H1 (cell line): Measurements from ENCODE around the gene GP5. TPM values are rescaled to one million over a fixed set of nuclear protein-coding genes. Genes with fewer than 3 reads are reported as not detected.

Experiments used
- CTCF ChIA-PET: fragments of 300-600 bp; sonication (Branson Sonifier 250); formaldehyde crosslinking; loops from one replicate; lab custom pipeline; 2021; ENCODE audit not compliant: partially characterized antibody; lab: Charles Lee
- POLR2A ChIA-PET: fragments of 300-600 bp; sonication (Branson Sonifier 250); formaldehyde crosslinking; loops from one replicate; lab custom pipeline; 2021; ENCODE audit warnings: inconsistent platforms; ENCODE audit not compliant: partially characterized antibody; lab: Charles Lee
- DNase-seq, 2 experiments: peaks; one replicate each; pipeline versions ENCODE4 v3.0.0 to v3.0.0-alpha.2; 2010 to 2022; ENCODE audit warnings: low spot score in 2 of 2, low read depth in 1 of 2, mixed read lengths in 1 of 2
- FAIRE-seq: peaks from 2 replicates; lab custom pipeline; 2011; peaks lifted over from hg19 to GRCh38; lab: Jason Lieb, UNC
- H2AFZ ChIP-seq: 2 replicates; pipeline ENCODE4 v1.8.1; 2012; ENCODE audit warnings: low read length, inconsistent platforms
- H2AK5ac ChIP-seq: 2 replicates; pipeline ENCODE4 v1.6.1; 2013; ENCODE audit warnings: low read depth, low read length
- H2BK120ac ChIP-seq: replicated peaks from 2 replicates; pipeline ENCODE3; 2013; ENCODE audit warnings: low read depth, low read length, inconsistent platforms
- H2BK12ac ChIP-seq: 2 replicates; pipeline ENCODE4 v1.6.1; 2013; ENCODE audit warnings: low read depth, low read length
- H2BK15ac ChIP-seq: 2 replicates; pipeline ENCODE4 v1.6.1; 2013; ENCODE audit warnings: low read length
- H2BK20ac ChIP-seq: 2 replicates; pipeline ENCODE4 v1.6.1; 2013; ENCODE audit warnings: low read length
- H2BK5ac ChIP-seq: 2 replicates; pipeline ENCODE4 v1.6.1; 2013; ENCODE audit warnings: low read depth, low read length
- H3K14ac ChIP-seq: 2 replicates; pipeline ENCODE4 v1.6.1; 2013; ENCODE audit warnings: inconsistent platforms; ENCODE audit not compliant: insufficient read length
- H3K18ac ChIP-seq: 2 replicates; pipeline ENCODE4 v1.6.1; 2013; ENCODE audit warnings: low read length; ENCODE audit errors: extremely low read depth
- H3K23ac ChIP-seq: 2 replicates; pipeline ENCODE4 v1.6.1; 2013; ENCODE audit warnings: inconsistent platforms; ENCODE audit not compliant: insufficient read length
- H3K23me2 ChIP-seq: 2 replicates; pipeline ENCODE4 v1.6.1; 2013; ENCODE audit warnings: low read depth, low read length
- H3K27ac ChIP-seq: 2 replicates; pipeline ENCODE4 v1.6.1; 2011; ENCODE audit warnings: low read depth, low read length, inconsistent platforms
- H3K27me3 ChIP-seq, 4 experiments: replicated peaks in 1 of 4; 1 replicate in 1 of 4; 2 replicates in 3 of 4; pipeline versions ENCODE4 v1.6.1 to v1.8.1; 2011 to 2013; ENCODE audit warnings: low read length in 3 of 4, mild to moderate bottlenecking in 3 of 4, inconsistent platforms in 2 of 4, mixed read lengths in 2 of 4, moderate library complexity in 1 of 4; ENCODE audit not compliant: control insufficient read depth in 3 of 4, insufficient read depth in 3 of 4; ENCODE audit errors: extremely low read depth in 1 of 4
- H3K36me3 ChIP-seq, 4 experiments: 2 replicates each; pipeline versions ENCODE4 v1.6.1 to v1.8.1; 2011 to 2013; ENCODE audit warnings: mild to moderate bottlenecking in 4 of 4, low read length in 3 of 4, moderate library complexity in 2 of 4, control low read depth in 1 of 4, inconsistent platforms in 1 of 4; ENCODE audit not compliant: insufficient read depth in 4 of 4, control insufficient read depth in 2 of 4
- H3K4ac ChIP-seq: replicated peaks from 2 replicates; pipeline ENCODE3; 2013; ENCODE audit warnings: low read length, low read depth, mixed read lengths, inconsistent platforms; ENCODE audit not compliant: insufficient read length
- H3K4me1 ChIP-seq, 4 experiments: replicated peaks in 1 of 4; 1 replicate in 1 of 4; 2 replicates in 3 of 4; pipeline versions ENCODE4 v1.6.1 to v1.8.1; 2011 to 2013; ENCODE audit warnings: low read length in 3 of 4, inconsistent platforms in 2 of 4, mixed read lengths in 1 of 4; ENCODE audit not compliant: insufficient read depth in 4 of 4, control insufficient read depth in 3 of 4
- H3K4me2 ChIP-seq, 2 experiments: 2 replicates each; pipeline versions ENCODE4 v1.6.1 to v1.8.1; 2011 to 2013; ENCODE audit warnings: low read depth in 2 of 2, low read length in 2 of 2, control low read depth in 1 of 2, inconsistent platforms in 1 of 2, mild to moderate bottlenecking in 1 of 2; ENCODE audit not compliant: insufficient read depth in 1 of 2
- H3K4me3 ChIP-seq, 4 experiments: fragments of 200-600, 300-600 bp in 1 of 4; sonication (generic), shearing (Covaris generic), sonication (Bioruptor Twin) in 1 of 4; 2 replicates each; pipeline versions ENCODE4 v1.5.1 to v1.8.1; 2011 to 2016; ENCODE audit warnings: low read length in 4 of 4, low read depth in 3 of 4, control low read depth in 2 of 4, inconsistent platforms in 2 of 4, mild to moderate bottlenecking in 2 of 4, mixed read lengths in 1 of 4, moderate library complexity in 1 of 4; ENCODE audit not compliant: insufficient read depth in 2 of 4; ENCODE audit errors: extremely low read depth in 1 of 4
- H3K56ac ChIP-seq: replicated peaks from 2 replicates; pipeline ENCODE3; 2013; ENCODE audit warnings: low read depth, mild to moderate bottlenecking, mixed read lengths, low read length, inconsistent platforms; ENCODE audit not compliant: insufficient read length
- H3K79me1 ChIP-seq: 2 replicates; pipeline ENCODE4 v1.6.1; 2013; ENCODE audit warnings: low read depth, low read length, control low read depth
- H3K79me2 ChIP-seq, 2 experiments: 2 replicates each; pipeline versions ENCODE4 v1.6.1 to v1.8.1; 2012 to 2013; ENCODE audit warnings: low read length in 2 of 2, mild to moderate bottlenecking in 2 of 2, inconsistent platforms in 1 of 2; ENCODE audit not compliant: insufficient read depth in 2 of 2, control insufficient read depth in 1 of 2
- H3K9ac ChIP-seq, 4 experiments: replicated peaks in 1 of 4; 1 replicate in 1 of 4; 2 replicates in 3 of 4; pipeline versions ENCODE4 v1.6.1 to v1.8.1; 2011 to 2013; ENCODE audit warnings: low read depth in 3 of 4, low read length in 3 of 4, control low read depth in 2 of 4, mild to moderate bottlenecking in 2 of 4, moderate library complexity in 2 of 4, inconsistent platforms in 1 of 4; ENCODE audit errors: extremely low read depth in 1 of 4
- H3K9me3 ChIP-seq, 2 experiments: 2 replicates each; pipeline versions ENCODE4 v1.6.1 to v1.8.1; 2012 to 2013; ENCODE audit warnings: mild to moderate bottlenecking in 2 of 2, moderate library complexity in 2 of 2, control low read depth in 1 of 2, inconsistent platforms in 1 of 2, low read depth in 1 of 2, low read length in 1 of 2, mixed read lengths in 1 of 2; ENCODE audit not compliant: insufficient read depth in 2 of 2
- H4K20me1 ChIP-seq, 2 experiments: replicated peaks in 1 of 2; 2 replicates each; pipeline versions ENCODE3 to v1.8.1; 2011 to 2013; ENCODE audit warnings: inconsistent platforms in 2 of 2, low read length in 2 of 2, mild to moderate bottlenecking in 1 of 2; ENCODE audit not compliant: insufficient read depth in 2 of 2, control insufficient read depth in 1 of 2
- H4K5ac ChIP-seq: 2 replicates; pipeline ENCODE4 v1.6.1; 2013; ENCODE audit warnings: low read length, low read depth, mixed read lengths, inconsistent platforms; ENCODE audit not compliant: insufficient read length
- H4K8ac ChIP-seq: 2 replicates; pipeline ENCODE4 v1.8.0; 2013; ENCODE audit warnings: mild to moderate bottlenecking, moderate library complexity, low read length, inconsistent platforms; ENCODE audit not compliant: insufficient read depth; ENCODE audit errors: extremely low read depth
- H4K91ac ChIP-seq: replicated peaks from 2 replicates; pipeline ENCODE3; 2013; ENCODE audit warnings: low read length, mixed read lengths, inconsistent platforms; ENCODE audit not compliant: insufficient read length
- CBX5 ChIP-seq: fragments of 300-800, 300-1000 bp; sonication (generic); IDR thresholded peaks from 2 replicates; pipeline ENCODE4 v1.7.1; 2016; ENCODE audit warnings: antibody characterized with exemption, low read length, low read depth
- GABPA ChIP-seq: IDR thresholded peaks from 2 replicates; pipeline ENCODE4 v1.6.1; 2011; ENCODE audit warnings: mild to moderate bottlenecking, low read length, moderate library complexity, borderline replicate concordance; ENCODE audit not compliant: insufficient read depth
- MAX ChIP-seq: IDR thresholded peaks from 2 replicates; pipeline ENCODE4 v1.6.1; 2012; ENCODE audit warnings: inconsistent platforms
- POLR2AphosphoS5 ChIP-seq: IDR thresholded peaks from 2 replicates; pipeline ENCODE4 v1.6.1; 2011; ENCODE audit warnings: low read depth, low read length
- TEAD4 ChIP-seq: IDR thresholded peaks from 2 replicates; pipeline ENCODE4 v1.6.1; 2012; ENCODE audit warnings: low read depth, low read length, inconsistent platforms, mixed read lengths
- WGBS, 2 experiments: shearing (Covaris generic) in 1 of 2; methylation state at CpG; one replicate each; pipeline versions ENCODE4 v1.1.6 to v1.1.7; 2013 to 2015; ENCODE audit warnings: low lambda C conversion rate in 2 of 2, mixed read lengths in 2 of 2, inconsistent platforms in 1 of 2, low coverage in 1 of 2, missing lambda C conversion rate in 1 of 2; ENCODE audit not compliant: insufficient replicate concordance in 2 of 2, insufficient coverage in 1 of 2, insufficient read length in 1 of 2; ENCODE audit errors: extremely low coverage in 1 of 2, missing lambda C conversion rate in 1 of 2; 5-methylcytosine and 5-hydroxymethylcytosine counted together
- polyA plus RNA-seq, 7 experiments: library from polyadenylated mRNA; depleted of rRNA in 3 of 7; stranded (reverse) in 5 of 7; unstranded in 2 of 7; fragments of >200 nt in 5 of 7; fragments of 200-250 nt in 2 of 7; gene quantifications; 1 replicate in 5 of 7; 2 replicates in 1 of 7; 4 replicates in 1 of 7; pipeline versions ENCODE4 v1.2.1 to v1.2.3, GENCODE V29; 2011 to 2013; ENCODE audit warnings: missing spikeins in 2 of 7, mixed read lengths in 2 of 7
- total RNA-seq: library from RNA; stranded (reverse); fragmentation: NEBNext Ultra II Directional; extraction: Animal tissue kit (Norgen Biotek cat#: 25700); gene quantifications from 2 replicates; pipeline ENCODE4 v1.2.1, GENCODE V29; 2021

The GP5 gene
- total and polyA plus RNA-seq, 2 of the 8 experiments (the other 6 are each of a cell fraction or from before 2014, with no cell fraction given): 0.13 to 0.14 TPM

DNA sequence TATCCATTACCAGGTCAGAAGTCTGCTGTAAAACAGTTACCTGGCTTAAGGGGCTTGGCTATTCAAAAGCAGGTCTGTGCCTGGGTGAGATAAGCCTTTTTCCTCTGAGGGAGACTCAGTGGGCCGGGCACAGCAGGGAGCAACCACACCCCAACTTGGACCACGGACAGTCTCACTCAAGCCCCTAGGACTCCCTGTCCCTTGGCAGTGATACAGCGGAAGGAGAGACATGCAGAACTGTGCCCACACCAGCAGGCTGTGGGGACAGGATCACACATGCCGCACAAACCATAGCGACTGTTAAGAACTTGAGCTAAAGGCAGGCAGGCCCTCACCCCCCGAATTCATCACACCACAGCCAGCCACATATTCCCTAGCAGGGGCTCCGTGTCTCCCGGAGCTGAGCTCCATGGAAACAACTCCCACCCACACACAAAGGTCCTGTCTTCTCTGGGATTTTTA is 2.8 kb upstream of the GP5 start:
- Histone ChIP-seq H2BK5ac (no peak overlapping the region; the same call in 1 of the 2 replicates), H3K56ac (no peak overlapping the region), H3K36me3 (peaks cover 0 to 4% (median 0%) of the 10 kb centered on the region in 4 experiments; a peak in 2 of 8 replicates), H3K4me3 (no peak overlapping the region), H3K23me2 (peaks cover 1% of the 10 kb centered on the region), H3K79me2 (no peaks in the 10 kb centered on the region), H2BK20ac (no peak overlapping the region), H2BK15ac (no peak overlapping the region), H4K20me1 (no peaks in the 10 kb centered on the region), H2BK12ac (0 out of 2 replicates have a peak overlapping the region, but pooled peaks have one; percentile 27), H3K14ac (no peak overlapping the region), H4K91ac (no peak overlapping the region), H3K79me1 (no peaks in the 10 kb centered on the region), H3K9me3 (peaks cover 0 to 4% of the 10 kb centered on the region in 2 experiments; a peak in 1 of 4 replicates), H2BK120ac (no peak overlapping the region), H3K4me2 (no peak overlapping the region), H3K18ac (no peak overlapping the region), H4K8ac (no peak overlapping the region), H2AK5ac (no peak overlapping the region; the same call in 1 of the 2 replicates), H3K27me3 (peaks cover 14 to 25% (median 18%) of the 10 kb centered on the region in 4 experiments), H3K27ac (no peak overlapping the region), H3K4me1 (peaks cover 0 to 3% (median 1%) of the 10 kb centered on the region in 4 experiments; a peak in 4 of 7 replicates), H2AFZ (no peak overlapping the region), H3K23ac (no peak overlapping the region), H3K4ac (no peak overlapping the region), H4K5ac (no peak overlapping the region), H3K9ac (no peak overlapping the region)
- ChIA-PET POLR2A (interaction anchor here (0.7 to 1.5 kb wide), 4 partner anchors 15 to 59 kb away, joined by 3 read pairs; no protein-coding TSS in a partner anchor), CTCF (interaction anchor here (0.7 to 9.2 kb wide), 3 partner anchors 40 to 68 kb away, joined by 3 to 176 read pairs (median 13); no protein-coding TSS in a partner anchor)
- DNase-seq (no peak), FAIRE-seq (no peak)
- TF ChIP-seq POLR2AphosphoS5 (peak; percentile 46; the same call in 1 of the 2 replicates), CBX5 (no peak), GABPA (no peak), MAX (no peak), TEAD4 (no peak)
- 86% methylated on average over 8 of the region's 8 CpGs; no CpG with 5 or more reads in 1 of the 2 experiments for WGBS, 2 experiments
